ENCODE data around the gene GNG3.

DNA sequence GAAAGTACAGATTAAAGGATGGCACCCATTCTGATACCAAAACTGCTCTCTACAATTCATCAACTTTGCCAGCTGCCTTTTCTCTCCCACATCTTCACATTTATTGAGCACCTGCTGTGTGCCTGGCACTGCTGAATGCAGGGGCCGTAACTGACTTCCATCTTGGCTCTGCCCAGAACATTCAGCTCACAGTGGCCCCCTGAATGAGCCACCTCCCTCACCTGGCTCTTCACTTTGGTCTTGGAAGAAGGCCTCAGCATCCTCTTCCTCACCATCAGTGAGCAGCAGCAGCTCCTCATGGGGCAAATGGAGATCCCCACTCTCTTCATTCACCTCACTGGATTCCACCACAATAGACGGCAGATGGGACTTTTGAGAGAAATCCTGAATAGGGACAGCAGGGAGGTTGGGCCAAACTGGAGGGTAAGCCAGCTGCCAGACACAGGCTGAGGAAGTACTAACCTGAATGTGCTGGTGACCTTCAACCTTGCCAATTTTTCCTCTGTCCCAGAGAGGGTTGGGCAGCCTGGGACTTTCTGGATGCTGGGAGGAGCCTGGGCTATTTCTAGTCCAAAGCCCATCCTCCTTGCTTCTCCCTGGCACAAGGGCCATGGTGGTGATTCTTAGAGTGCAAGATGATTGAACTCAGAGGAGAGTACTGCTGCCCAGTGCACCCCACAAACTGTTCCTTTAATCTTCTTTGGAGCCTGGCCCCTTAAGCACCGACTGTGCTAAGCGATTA, 37.9 kb upstream of the GNG3 start:
- TF ChIP-seq, protein P1, sequence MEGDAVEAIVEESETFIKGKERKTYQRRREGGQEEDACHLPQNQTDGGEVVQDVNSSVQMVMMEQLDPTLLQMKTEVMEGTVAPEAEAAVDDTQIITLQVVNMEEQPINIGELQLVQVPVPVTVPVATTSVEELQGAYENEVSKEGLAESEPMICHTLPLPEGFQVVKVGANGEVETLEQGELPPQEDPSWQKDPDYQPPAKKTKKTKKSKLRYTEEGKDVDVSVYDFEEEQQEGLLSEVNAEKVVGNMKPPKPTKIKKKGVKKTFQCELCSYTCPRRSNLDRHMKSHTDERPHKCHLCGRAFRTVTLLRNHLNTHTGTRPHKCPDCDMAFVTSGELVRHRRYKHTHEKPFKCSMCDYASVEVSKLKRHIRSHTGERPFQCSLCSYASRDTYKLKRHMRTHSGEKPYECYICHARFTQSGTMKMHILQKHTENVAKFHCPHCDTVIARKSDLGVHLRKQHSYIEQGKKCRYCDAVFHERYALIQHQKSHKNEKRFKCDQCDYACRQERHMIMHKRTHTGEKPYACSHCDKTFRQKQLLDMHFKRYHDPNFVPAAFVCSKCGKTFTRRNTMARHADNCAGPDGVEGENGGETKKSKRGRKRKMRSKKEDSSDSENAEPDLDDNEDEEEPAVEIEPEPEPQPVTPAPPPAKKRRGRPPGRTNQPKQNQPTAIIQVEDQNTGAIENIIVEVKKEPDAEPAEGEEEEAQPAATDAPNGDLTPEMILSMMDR (IDR thresholded peaks at IDR 0.05; ENCODE audit: control extremely low read depth in 1 of 3, insufficient read depth in 1 of 3, low read depth in 1 of 3, low read length in 3 of 3), result no peak
- TF ChIP-seq EP300 (IDR thresholded peaks at IDR 0.05; ENCODE audit: borderline replicate concordance in 1 of 2, low read depth in 2 of 2, low read length in 2 of 2), result no peak
- TF ChIP-seq BACH1 (IDR thresholded peaks at IDR 0.05; ENCODE audit: low read length), result no peak
- TF ChIP-seq POLR2AphosphoS5 (IDR thresholded peaks at IDR 0.05; ENCODE audit: low read depth, low read length), result no peak
- no peak for TF ChIP-seq SUZ12 (IDR thresholded peaks at IDR 0.05; ENCODE audit: low read length)
